ENCODE measurements around the gene CD22. TPM values are rescaled to one million over a fixed set of nuclear protein-coding genes. Genes with fewer than 3 reads are reported as not detected.
"Not testable (repeated sequence)": the region's sequence is repeated elsewhere in the genome, so short reads cannot be mapped to it uniquely, and the experiment has no call there.

The CD22 gene
- total RNA-seq, 1 donor from 2014 or later: not detected

DNA sequence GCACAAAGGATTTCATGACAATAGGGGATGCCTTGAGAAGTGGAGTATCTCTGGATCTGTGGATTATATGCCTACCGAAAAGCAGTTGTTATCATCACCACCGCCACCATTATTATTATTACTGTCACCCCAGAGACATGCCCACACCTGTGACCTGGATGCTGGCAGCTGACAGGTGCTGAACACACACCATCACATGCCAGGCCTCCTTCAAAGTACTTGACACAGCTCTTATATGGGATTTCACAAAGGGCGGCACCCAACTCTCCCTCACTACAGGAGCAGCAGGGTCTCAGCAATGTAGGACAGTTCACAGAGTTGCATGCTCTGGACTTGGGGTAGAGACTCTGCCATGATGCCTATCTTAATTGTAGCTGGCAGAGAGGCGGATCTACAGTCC is 36.3 kb downstream of the CD22 start:
- Histone ChIP-seq H3K36me3 (no peaks in the 10 kb centered on the region), H3K4me3 (no peak overlapping the region), H3K4me1 (no peaks in the 10 kb centered on the region), H3K9me3 (replicated peaks) (peaks cover 3% of the 10 kb centered on the region), H3K27ac (replicated peaks) (no peak overlapping the region), H3K27me3 (ENCODE audit: low read depth) (peaks cover 47% of the 10 kb centered on the region)
- DNase-seq: no peak
- TF ChIP-seq, protein P1, sequence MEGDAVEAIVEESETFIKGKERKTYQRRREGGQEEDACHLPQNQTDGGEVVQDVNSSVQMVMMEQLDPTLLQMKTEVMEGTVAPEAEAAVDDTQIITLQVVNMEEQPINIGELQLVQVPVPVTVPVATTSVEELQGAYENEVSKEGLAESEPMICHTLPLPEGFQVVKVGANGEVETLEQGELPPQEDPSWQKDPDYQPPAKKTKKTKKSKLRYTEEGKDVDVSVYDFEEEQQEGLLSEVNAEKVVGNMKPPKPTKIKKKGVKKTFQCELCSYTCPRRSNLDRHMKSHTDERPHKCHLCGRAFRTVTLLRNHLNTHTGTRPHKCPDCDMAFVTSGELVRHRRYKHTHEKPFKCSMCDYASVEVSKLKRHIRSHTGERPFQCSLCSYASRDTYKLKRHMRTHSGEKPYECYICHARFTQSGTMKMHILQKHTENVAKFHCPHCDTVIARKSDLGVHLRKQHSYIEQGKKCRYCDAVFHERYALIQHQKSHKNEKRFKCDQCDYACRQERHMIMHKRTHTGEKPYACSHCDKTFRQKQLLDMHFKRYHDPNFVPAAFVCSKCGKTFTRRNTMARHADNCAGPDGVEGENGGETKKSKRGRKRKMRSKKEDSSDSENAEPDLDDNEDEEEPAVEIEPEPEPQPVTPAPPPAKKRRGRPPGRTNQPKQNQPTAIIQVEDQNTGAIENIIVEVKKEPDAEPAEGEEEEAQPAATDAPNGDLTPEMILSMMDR (IDR thresholded peaks at IDR 0.05; ENCODE audit: borderline replicate concordance): no peak
- intact Hi-C loops (cut with micrococcal nuclease): no loop called here

DNA sequence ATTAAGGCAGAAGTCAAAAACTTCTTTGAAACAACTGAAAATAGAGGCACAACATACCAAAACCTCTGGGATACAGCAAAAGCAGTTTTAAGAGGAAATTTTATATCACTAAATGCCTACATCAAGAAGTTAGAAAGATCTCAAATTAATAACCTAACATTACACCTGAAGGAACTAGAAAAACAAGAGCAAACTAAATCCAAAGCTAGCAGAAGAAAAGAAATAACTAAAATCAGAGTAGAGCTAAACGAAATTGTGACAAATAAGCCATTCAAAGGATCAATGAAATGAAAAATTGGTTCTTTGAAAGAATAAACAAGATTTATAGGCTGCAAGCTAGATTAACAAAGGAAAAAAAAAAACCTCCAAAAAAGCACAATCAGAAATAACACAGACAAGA is 39.4 kb downstream of the CD22 start:
- TF ChIP-seq, protein P1 (IDR thresholded peaks at IDR 0.05; ENCODE audit: borderline replicate concordance): no peak
- DNase-seq: no peak
- intact Hi-C loops (cut with micrococcal nuclease): no loop called here
- Histone ChIP-seq H3K27me3 (ENCODE audit: low read depth) (peaks cover 31% of the 10 kb centered on the region), H3K36me3 (no peaks in the 10 kb centered on the region), H3K9me3 (replicated peaks) (peaks cover 3% of the 10 kb centered on the region), H3K4me1 (no peaks in the 10 kb centered on the region), H3K27ac (replicated peaks) (no peak overlapping the region), H3K4me3 (no peak overlapping the region)

DNA sequence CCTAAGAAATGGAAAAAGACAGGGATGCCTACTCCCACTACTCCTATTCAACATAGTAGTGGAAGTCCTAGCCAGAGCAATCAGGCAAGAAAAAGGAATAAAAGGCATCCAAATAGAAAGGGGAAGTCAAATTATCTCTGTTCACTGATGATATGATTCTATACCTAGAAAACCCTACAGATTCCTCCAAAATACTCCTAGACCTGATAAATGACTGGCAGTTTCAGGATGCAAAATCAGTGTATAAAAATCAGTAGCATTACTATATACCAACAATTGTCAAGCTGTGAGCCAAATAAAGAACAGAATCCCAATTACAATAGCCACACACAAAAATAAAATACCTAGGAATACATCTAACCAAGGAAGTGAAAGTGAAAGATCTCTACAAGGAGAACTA is 40.5 kb downstream of the CD22 start:
- Histone ChIP-seq H3K27me3 (ENCODE audit: low read depth) (peaks cover 26% of the 10 kb centered on the region), H3K4me1 (no peaks in the 10 kb centered on the region), H3K9me3 (replicated peaks) (peaks cover 3% of the 10 kb centered on the region), H3K36me3 (no peaks in the 10 kb centered on the region), H3K27ac (replicated peaks) (no peak overlapping the region), H3K4me3 (no peak overlapping the region)
- no peak for DNase-seq
- intact Hi-C loops (cut with micrococcal nuclease): no loop called here
- TF ChIP-seq, protein P1 (IDR thresholded peaks at IDR 0.05; ENCODE audit: borderline replicate concordance): no peak

DNA sequence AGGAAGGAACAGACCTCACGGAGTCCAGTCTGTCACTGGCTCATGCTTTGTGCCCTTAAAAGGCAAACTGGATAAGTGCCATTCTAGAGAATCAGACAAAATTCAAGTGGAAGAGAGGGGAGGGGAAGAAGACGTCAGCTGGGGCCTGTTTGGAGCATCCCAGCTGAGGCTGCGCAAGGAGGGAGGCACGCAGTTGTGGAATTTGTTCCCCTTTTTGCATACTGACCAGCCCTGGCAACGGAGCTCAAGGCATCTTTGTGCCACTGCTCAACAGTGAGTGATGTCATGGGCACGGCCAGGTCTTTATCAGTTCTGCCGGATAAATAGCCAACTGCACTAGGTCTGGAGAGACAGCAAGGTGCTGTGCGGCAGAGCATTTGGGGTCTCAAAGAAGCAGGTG is 41.7 kb downstream of the CD22 start, which contains the start of gene GPR42:
Gene GPR42, plus strand, starts transcription at position 347 of the 400 bp plus-strand sequence. CDS start 292 bp downstream, outside the sequence.
- DNase-seq: no peak
- intact Hi-C loops (cut with micrococcal nuclease): no loop called here
- no peaks in the 10 kb centered on the region for H3K36me3 ChIP-seq
- TF ChIP-seq, protein P1 (IDR thresholded peaks at IDR 0.05; ENCODE audit: borderline replicate concordance): no peak
- no peaks in the 10 kb centered on the region for H3K4me1 ChIP-seq
- peaks cover 3% of the 10 kb centered on the region for H3K9me3 ChIP-seq (replicated peaks)
- H3K4me3 ChIP-seq: no peak within 1 kb of the TSS
- no peak within 1 kb of the TSS for H3K27ac ChIP-seq (replicated peaks)
- peaks cover 21% of the 10 kb centered on the region for H3K27me3 ChIP-seq (ENCODE audit: low read depth)

DNA sequence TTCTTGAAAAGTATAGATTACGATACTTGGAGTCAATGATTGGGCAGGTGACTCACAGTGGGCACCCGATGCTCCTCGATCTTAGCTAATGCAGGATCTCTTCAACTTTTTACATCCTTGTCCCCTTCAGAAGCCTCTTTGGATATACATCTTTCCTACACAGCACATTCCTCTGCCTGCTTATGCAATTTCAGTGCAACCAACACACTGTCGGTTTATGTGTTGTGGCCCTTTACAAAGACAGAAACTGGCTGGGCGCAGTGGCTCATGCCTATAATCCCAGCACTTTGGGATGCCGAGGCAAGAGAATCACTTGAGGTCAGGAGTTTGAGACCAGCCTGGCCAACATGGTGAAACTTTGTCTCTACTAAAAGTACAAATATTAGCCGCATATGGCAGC is 44.5 kb downstream of the CD22 start:
- Histone ChIP-seq H3K9me3 (replicated peaks) (peaks cover 3% of the 10 kb centered on the region), H3K4me1 (no peaks in the 10 kb centered on the region), H3K4me3 (no peak overlapping the region), H3K27ac (replicated peaks) (no peak overlapping the region), H3K27me3 (ENCODE audit: low read depth) (peaks cover 12% of the 10 kb centered on the region), H3K36me3 (no peaks in the 10 kb centered on the region)
- TF ChIP-seq, protein P1 (IDR thresholded peaks at IDR 0.05; ENCODE audit: borderline replicate concordance): no peak
- DNase-seq: no peak
- intact Hi-C loops (cut with micrococcal nuclease): no loop called here

DNA sequence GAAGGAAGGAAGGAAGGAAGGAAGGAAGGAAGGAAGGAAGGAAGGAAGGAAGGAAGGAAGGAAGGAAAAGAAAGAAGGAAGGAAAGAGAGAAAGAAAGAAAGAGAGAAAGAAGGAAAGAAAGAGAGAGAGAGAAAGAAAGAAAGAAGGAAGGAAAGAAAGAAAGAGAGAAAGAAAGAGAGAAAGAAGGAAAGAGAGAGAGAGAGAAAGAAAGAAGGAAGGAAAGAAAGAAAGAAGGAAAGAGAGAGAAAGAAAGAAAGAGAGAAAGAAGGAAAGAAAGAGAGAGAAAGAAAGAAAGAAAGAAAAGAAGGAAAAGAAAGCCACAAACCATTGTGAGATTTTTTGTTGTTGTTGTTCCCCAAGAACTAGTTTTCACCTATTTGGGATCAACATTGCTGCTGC is 45.0 kb downstream of the CD22 start:
- H3K4me1 ChIP-seq; H3K27ac ChIP-seq (replicated peaks); H3K36me3 ChIP-seq; H3K4me3 ChIP-seq; intact Hi-C loops (cut with micrococcal nuclease); DNase-seq; H3K9me3 ChIP-seq (replicated peaks): not testable (repeated sequence)
- peaks cover 12% of the 10 kb centered on the region for H3K27me3 ChIP-seq (ENCODE audit: low read depth)
